NB4 (cell line): ENCODE results near the gene PKIG.

Source experiments
- CTCF ChIP-seq: IDR thresholded peaks from one replicate; pipeline ENCODE4 v1.5.1; 2012; ENCODE audit warnings: low read depth, low read length
- MYC ChIP-seq: IDR thresholded peaks from 2 replicates; pipeline ENCODE4 v1.6.1; 2011; ENCODE audit warnings: low read depth, low read length
- POLR2A ChIP-seq: IDR thresholded peaks from 2 replicates; pipeline ENCODE4 v1.6.1; 2011; ENCODE audit warnings: mild to moderate bottlenecking; ENCODE audit not compliant: insufficient read length; ENCODE audit errors: extremely low read depth

GRCh38 chr20:44630297-44630696 lies 47.9 kb downstream of the PKIG start:
- TF ChIP-seq POLR2A (no peak), MYC (no peak), CTCF (no peak)
